ENCODE results near the gene TMIGD1.

DNA sequence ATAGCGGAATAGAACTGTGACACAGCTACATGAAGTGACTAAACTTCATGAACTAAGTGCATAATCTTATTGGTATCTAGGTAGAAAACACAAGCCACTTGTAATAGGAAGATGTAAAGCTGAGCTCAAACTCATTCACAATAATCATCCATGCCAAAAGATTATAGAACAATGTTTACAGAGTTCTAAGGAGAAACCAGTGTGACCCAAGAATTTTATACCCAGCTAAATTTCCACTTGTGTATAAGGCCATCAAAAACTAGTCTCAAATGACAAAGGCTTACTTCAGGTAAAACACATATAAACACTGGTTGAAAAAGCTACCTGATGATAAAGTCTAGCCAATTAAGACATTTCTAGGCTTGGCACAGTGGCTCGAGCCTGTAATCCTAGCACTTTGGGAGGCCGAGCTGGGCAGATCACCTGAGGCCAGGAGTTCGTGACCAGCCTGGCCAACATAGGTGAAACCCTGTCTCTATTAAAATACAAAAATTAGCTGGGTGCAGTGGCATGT, 28.0 kb upstream of the TMIGD1 start:
- TF ChIP-seq, protein P1, sequence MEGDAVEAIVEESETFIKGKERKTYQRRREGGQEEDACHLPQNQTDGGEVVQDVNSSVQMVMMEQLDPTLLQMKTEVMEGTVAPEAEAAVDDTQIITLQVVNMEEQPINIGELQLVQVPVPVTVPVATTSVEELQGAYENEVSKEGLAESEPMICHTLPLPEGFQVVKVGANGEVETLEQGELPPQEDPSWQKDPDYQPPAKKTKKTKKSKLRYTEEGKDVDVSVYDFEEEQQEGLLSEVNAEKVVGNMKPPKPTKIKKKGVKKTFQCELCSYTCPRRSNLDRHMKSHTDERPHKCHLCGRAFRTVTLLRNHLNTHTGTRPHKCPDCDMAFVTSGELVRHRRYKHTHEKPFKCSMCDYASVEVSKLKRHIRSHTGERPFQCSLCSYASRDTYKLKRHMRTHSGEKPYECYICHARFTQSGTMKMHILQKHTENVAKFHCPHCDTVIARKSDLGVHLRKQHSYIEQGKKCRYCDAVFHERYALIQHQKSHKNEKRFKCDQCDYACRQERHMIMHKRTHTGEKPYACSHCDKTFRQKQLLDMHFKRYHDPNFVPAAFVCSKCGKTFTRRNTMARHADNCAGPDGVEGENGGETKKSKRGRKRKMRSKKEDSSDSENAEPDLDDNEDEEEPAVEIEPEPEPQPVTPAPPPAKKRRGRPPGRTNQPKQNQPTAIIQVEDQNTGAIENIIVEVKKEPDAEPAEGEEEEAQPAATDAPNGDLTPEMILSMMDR (conservative IDR thresholded peaks at IDR 0.05; ENCODE audit: low read depth, low read length) = no peak
- TF ChIP-seq EZH2 (IDR thresholded peaks at IDR 0.05; ENCODE audit: borderline replicate concordance, low read depth, low read length, poor library complexity, severe bottlenecking) = no peak

Measured in A673 (cell line).